Progenitor cell of endocrine pancreas (in vitro differentiated cells): Measurements from ENCODE around the gene ADAMTSL3. TPM values are rescaled to one million over a fixed set of nuclear protein-coding genes. Genes with fewer than 3 reads are reported as not detected.

Experiments
- DNase-seq: peaks from one replicate; pipeline ENCODE4 v3.0.0; 2021; ENCODE audit warnings: low spot score; ENCODE audit not compliant: unreplicated experiment
- H3K27ac Mint-ChIP-seq: 2 replicates; pipeline ENCODE4 v1.8.0; 2021; ENCODE audit warnings: mild to moderate bottlenecking, moderate library complexity, mixed read lengths
- H3K27me3 Mint-ChIP-seq: 2 replicates; pipeline ENCODE4 v1.8.0; 2021; ENCODE audit warnings: mixed read lengths
- H3K36me3 Mint-ChIP-seq: 2 replicates; pipeline ENCODE4 v1.8.0; 2022; ENCODE audit warnings: mixed read lengths; ENCODE audit not compliant: insufficient read depth
- H3K4me1 Mint-ChIP-seq: 2 replicates; pipeline ENCODE4 v1.8.0; 2021; ENCODE audit warnings: low read depth, mixed read lengths
- H3K4me3 Mint-ChIP-seq: 2 replicates; pipeline ENCODE4 v1.8.0; 2021; ENCODE audit warnings: low read depth, mild to moderate bottlenecking, moderate library complexity, mixed read lengths
- H3K9me3 Mint-ChIP-seq: 2 replicates; pipeline ENCODE4 v1.8.0; 2021; ENCODE audit warnings: low read depth, mixed read lengths
- CTCF ChIP-seq: fragments of 200-600 bp; sonication (generic); IDR thresholded peaks from one replicate; pipeline ENCODE4 v1.5.0; 2021; ENCODE audit warnings: antibody characterized with exemption, mild to moderate bottlenecking; ENCODE audit not compliant: unreplicated experiment
- total RNA-seq: library from RNA; stranded (reverse); gene quantifications from 2 replicates; pipeline ENCODE4 v1.2.1, GENCODE V29; 2021

Gene ADAMTSL3
- total RNA-seq, 1 donor from 2014 or later, result 0.24 TPM

GRCh38 chr15:83732196-83732595, 78.3 kb downstream of the ADAMTSL3 start:
- TF ChIP-seq CTCF, result no peak
- Mint-ChIP-seq H3K36me3 (no peaks in the 10 kb centered on the region), H3K27me3 (no peaks in the 10 kb centered on the region), H3K9me3 (peaks cover 8% of the 10 kb centered on the region), H3K4me1 (no peaks in the 10 kb centered on the region), H3K27ac (no peak overlapping the region), H3K4me3 (no peak overlapping the region)
- DNase-seq, result no peak

DNA sequence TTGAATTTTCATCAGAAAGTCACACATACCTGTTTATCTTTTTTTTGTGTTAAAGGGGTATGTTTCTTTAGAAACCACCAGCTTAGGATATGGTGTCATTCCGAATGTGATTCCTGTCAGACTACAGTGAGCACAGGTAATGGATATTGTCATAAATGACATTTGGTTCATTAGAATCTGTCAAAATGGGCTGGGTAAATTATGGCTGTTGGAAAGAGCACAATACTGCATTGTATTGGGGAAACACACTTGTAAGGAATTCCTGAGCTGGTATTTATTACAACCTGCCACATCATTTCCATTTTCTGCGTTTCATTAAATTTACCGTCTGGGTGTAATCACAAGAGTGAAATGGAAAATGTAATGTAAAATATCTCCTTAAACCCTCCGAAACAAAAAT, 78.8 kb downstream of the ADAMTSL3 start:
- Mint-ChIP-seq H3K27me3 (no peaks in the 10 kb centered on the region), H3K4me3 (no peak overlapping the region), H3K9me3 (peaks cover 5% of the 10 kb centered on the region), H3K36me3 (no peaks in the 10 kb centered on the region), H3K27ac (no peak overlapping the region), H3K4me1 (no peaks in the 10 kb centered on the region)
- TF ChIP-seq CTCF, result no peak
- DNase-seq, result no peak

DNA sequence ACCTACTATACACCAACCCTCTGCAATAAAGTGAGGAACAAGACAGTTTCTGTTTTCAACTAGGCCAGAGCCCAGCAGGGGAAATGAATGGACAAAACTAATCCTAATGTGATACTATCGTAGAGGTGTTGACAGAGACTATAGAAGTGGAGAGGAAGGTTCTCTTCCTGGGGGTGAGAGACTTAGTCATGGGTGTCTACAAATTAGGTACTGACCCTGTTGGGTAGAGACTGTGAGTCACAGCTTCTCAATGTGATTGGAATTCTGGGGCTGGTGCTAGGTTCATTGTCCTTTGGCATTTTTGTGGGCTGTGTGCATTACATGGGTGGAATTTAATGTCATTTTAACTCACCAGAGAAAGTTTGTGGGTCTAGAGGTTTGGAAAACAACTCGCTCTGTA, 79.3 kb downstream of the ADAMTSL3 start:
- H3K27ac Mint-ChIP-seq, result no peak overlapping the region
- H3K36me3 Mint-ChIP-seq, result no peaks in the 10 kb centered on the region
- no peaks in the 10 kb centered on the region for H3K4me1 Mint-ChIP-seq
- no peak for TF ChIP-seq CTCF
- no peak overlapping the region for H3K4me3 Mint-ChIP-seq
- DNase-seq, result no peak
- no peaks in the 10 kb centered on the region for H3K27me3 Mint-ChIP-seq
- H3K9me3 Mint-ChIP-seq, result peaks cover 5% of the 10 kb centered on the region

- peaks cover 5% of the 10 kb centered on the region for H3K9me3 Mint-ChIP-seq
- TF ChIP-seq CTCF, result no peak
- no peak overlapping the region for H3K4me3 Mint-ChIP-seq
- DNase-seq, result no peak
- H3K27ac Mint-ChIP-seq, result no peak overlapping the region
- no peaks in the 10 kb centered on the region for H3K36me3 Mint-ChIP-seq
- no peaks in the 10 kb centered on the region for H3K4me1 Mint-ChIP-seq
- H3K27me3 Mint-ChIP-seq, result no peaks in the 10 kb centered on the region
These were observed 79.8 kb downstream of the ADAMTSL3 start for GRCh38 chr15:83733691-83734090.

DNA sequence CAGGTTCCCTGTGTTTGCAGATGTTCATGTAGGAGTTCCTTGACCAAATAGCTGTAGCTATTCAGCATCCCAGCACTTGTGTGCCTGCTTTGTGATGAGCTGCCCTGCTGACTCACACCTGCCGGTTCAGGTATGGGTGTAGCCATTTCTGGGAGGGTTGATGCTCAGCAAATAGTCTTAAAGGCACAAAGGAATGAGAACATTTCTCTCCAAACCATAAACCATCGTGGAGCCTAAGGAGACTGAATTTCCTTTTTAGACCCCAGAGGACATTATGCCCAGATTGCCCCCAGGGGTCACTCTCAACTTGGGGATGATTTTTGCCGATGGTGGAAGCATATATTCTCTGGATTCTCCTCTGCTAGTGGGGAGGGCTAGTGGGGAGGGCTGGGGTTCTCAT, 80.6 kb downstream of the ADAMTSL3 start:
- Mint-ChIP-seq H3K4me1 (no peaks in the 10 kb centered on the region), H3K9me3 (peaks cover 5% of the 10 kb centered on the region), H3K27me3 (no peaks in the 10 kb centered on the region), H3K36me3 (no peaks in the 10 kb centered on the region), H3K4me3 (no peak overlapping the region), H3K27ac (no peak overlapping the region)
- DNase-seq, result no peak
- TF ChIP-seq CTCF, result no peak
